A673 (cell line): Measurements from ENCODE around the gene SNX24.

Experiments
- CTCF ChIP-seq: fragments of 300-800, 200-600 bp; sonication (generic); conservative IDR thresholded peaks from 2 replicates; pipeline ENCODE4 v1.5.1; 2017; ENCODE audit warnings: low read depth, mild to moderate bottlenecking, antibody characterized with exemption, low read length, moderate library complexity, mixed read lengths
- EZH2 ChIP-seq: fragments of 200-600 bp; sonication (generic); IDR thresholded peaks from 2 replicates; pipeline ENCODE4 v1.6.1; 2017; ENCODE audit warnings: borderline replicate concordance, low read depth, mild to moderate bottlenecking, mixed read lengths, antibody characterized with exemption, low read length; ENCODE audit not compliant: poor library complexity, severe bottlenecking

DNA sequence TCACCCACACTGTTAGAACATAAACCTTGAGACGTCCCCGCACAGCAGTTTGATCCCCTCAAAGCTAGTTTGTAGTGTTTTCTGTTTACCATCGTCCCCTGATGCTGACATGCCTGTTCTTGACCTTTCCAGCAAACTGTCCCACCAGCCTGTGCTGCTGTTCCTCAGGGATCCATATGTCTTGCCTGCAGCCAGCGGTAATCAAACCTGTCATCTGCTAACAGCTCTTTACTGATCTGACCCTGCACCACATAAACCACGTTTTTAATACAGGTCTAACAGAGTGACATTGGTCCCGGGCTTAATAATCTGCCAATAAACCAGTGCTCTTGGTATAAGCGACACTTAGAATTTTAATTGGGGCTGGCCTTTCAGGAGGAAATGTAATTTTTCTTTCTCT lies 156.4 kb downstream of the SNX24 start:
- TF ChIP-seq CTCF, result no peak
- TF ChIP-seq EZH2, result no peak
